IMR-90 (cell line): Measurements from ENCODE around the gene VPS26C. TPM values are rescaled to one million over a fixed set of nuclear protein-coding genes. Genes with fewer than 3 reads are reported as not detected.

Experiments
- ATAC-seq: fragments of 200-7000 bp; cut with Tn5 transposase; 2 replicates; pipeline ENCODE4 v1.9.1; 2020; ENCODE audit warnings: low read depth, mild to moderate bottlenecking, moderate library complexity
- BruUV-seq: library from RNA; stranded (reverse); fragments of 400-500 nt; replicated peaks from 2 replicates; lab custom pipeline; 2021; lab: Mats Ljungman, UMichigan
- CTCF ChIA-PET: fragments of 300-600 bp; formaldehyde crosslinking; extraction: SDS; loops from one replicate; lab custom pipeline; 2021; ENCODE audit warnings: antibody characterized with exemption; lab: Yijun Ruan, JAX
- POLR2A ChIA-PET: fragments of 300-600 bp; sonication (Branson Sonifier 250); formaldehyde crosslinking; loops from one replicate; lab custom pipeline; 2022; ENCODE audit warnings: antibody characterized with exemption; ENCODE audit not compliant: unreplicated experiment; lab: Charles Lee
- DNase-seq: peaks from one replicate; pipeline ENCODE4 v3.0.0; 2013
- H2AFZ ChIP-seq: replicated peaks from 2 replicates; pipeline ENCODE3; 2013; ENCODE audit warnings: low read length, mild to moderate bottlenecking; ENCODE audit not compliant: poor library complexity
- H2AK5ac ChIP-seq: 2 replicates; pipeline ENCODE4 v1.6.1; 2013; ENCODE audit warnings: low read depth, low read length, inconsistent platforms
- H2AK9ac ChIP-seq: replicated peaks from 2 replicates; pipeline ENCODE3; 2013; ENCODE audit warnings: mild to moderate bottlenecking, low read depth, low read length, moderate library complexity; ENCODE audit not compliant: poor library complexity
- H2BK120ac ChIP-seq: 2 replicates; pipeline ENCODE4 v1.6.1; 2013; ENCODE audit warnings: low read depth, low read length, inconsistent platforms
- H2BK15ac ChIP-seq: 3 replicates; pipeline ENCODE4 v1.6.1; 2013; ENCODE audit warnings: low read depth, low read length, inconsistent platforms
- H2BK20ac ChIP-seq: 2 replicates; pipeline ENCODE4 v1.6.1; 2013; ENCODE audit warnings: low read depth, mild to moderate bottlenecking, inconsistent platforms, low read length, moderate library complexity
- H2BK5ac ChIP-seq: 2 replicates; pipeline ENCODE4 v1.6.1; 2013; ENCODE audit warnings: mild to moderate bottlenecking, low read depth, low read length, inconsistent platforms; ENCODE audit not compliant: poor library complexity, severe bottlenecking
- H3K14ac ChIP-seq: replicated peaks from 2 replicates; pipeline ENCODE4 v1.6.1; 2013; ENCODE audit warnings: low read depth, low read length, inconsistent platforms
- H3K18ac ChIP-seq: 2 replicates; pipeline ENCODE4 v1.6.1; 2013; ENCODE audit warnings: low read depth, low read length, control low read depth
- H3K23ac ChIP-seq: 2 replicates; pipeline ENCODE4 v1.6.1; 2013; ENCODE audit warnings: low read depth, low read length, inconsistent platforms
- H3K27ac ChIP-seq: 2 replicates; pipeline ENCODE4 v1.5.1; 2013; ENCODE audit warnings: mild to moderate bottlenecking, control low read depth, low read length; ENCODE audit not compliant: insufficient read depth
- H3K27me3 ChIP-seq: 2 replicates; pipeline ENCODE4 v1.6.1; 2013; ENCODE audit warnings: low read length; ENCODE audit not compliant: control insufficient read depth, insufficient read depth
- H3K36me3 ChIP-seq: 2 replicates; pipeline ENCODE4 v1.6.1; 2013; ENCODE audit warnings: low read length, mixed read lengths; ENCODE audit not compliant: control insufficient read depth, insufficient read depth
- H3K4ac ChIP-seq: 2 replicates; pipeline ENCODE4 v1.6.1; 2013; ENCODE audit warnings: low read depth, low read length, inconsistent platforms
- H3K4me1 ChIP-seq: 2 replicates; pipeline ENCODE4 v1.6.1; 2013; ENCODE audit warnings: low read length, mixed read lengths; ENCODE audit not compliant: control insufficient read depth, insufficient read depth
- H3K4me2 ChIP-seq: 2 replicates; pipeline ENCODE4 v1.6.1; 2013; ENCODE audit warnings: low read depth, mild to moderate bottlenecking, control low read depth, low read length, moderate library complexity
- H3K4me3 ChIP-seq: 2 replicates; pipeline ENCODE4 v1.5.1; 2013; ENCODE audit warnings: low read depth, mild to moderate bottlenecking, control low read depth, low read length, moderate library complexity; ENCODE audit not compliant: insufficient read depth
- H3K56ac ChIP-seq: 2 replicates; pipeline ENCODE4 v1.6.1; 2013; ENCODE audit warnings: low read length, inconsistent platforms; ENCODE audit not compliant: insufficient read depth; ENCODE audit errors: extremely low read depth
- H3K79me1 ChIP-seq, 2 experiments: 2 replicates each; pipeline ENCODE4 v1.6.1; 2013; ENCODE audit warnings: low read length in 2 of 2, inconsistent platforms in 1 of 2, low read depth in 1 of 2
- H3K9ac ChIP-seq: 2 replicates; pipeline ENCODE4 v1.6.1; 2013; ENCODE audit warnings: low read depth, low read length, control low read depth
- H3K9me1 ChIP-seq: 2 replicates; pipeline ENCODE4 v1.6.1; 2013; ENCODE audit warnings: low read length, inconsistent platforms; ENCODE audit not compliant: insufficient read depth
- H3K9me3 ChIP-seq: 2 replicates; pipeline ENCODE4 v1.6.1; 2013; ENCODE audit warnings: low read length; ENCODE audit not compliant: control insufficient read depth, insufficient read depth
- H4K20me1 ChIP-seq: 2 replicates; pipeline ENCODE4 v1.6.1; 2013; ENCODE audit warnings: low read length, inconsistent platforms; ENCODE audit not compliant: insufficient read depth
- H4K5ac ChIP-seq: 2 replicates; pipeline ENCODE4 v1.6.1; 2013; ENCODE audit warnings: mild to moderate bottlenecking, low read depth, low read length, control low read depth
- H4K8ac ChIP-seq, 2 experiments: 2 replicates each; pipeline ENCODE4 v1.6.1; 2013; ENCODE audit warnings: low read depth in 2 of 2, low read length in 2 of 2, control low read depth in 1 of 2, inconsistent platforms in 1 of 2
- H4K91ac ChIP-seq: 2 replicates; pipeline ENCODE4 v1.6.1; 2013; ENCODE audit warnings: low read depth, low read length, inconsistent platforms; ENCODE audit not compliant: insufficient read depth
- BHLHE40 ChIP-seq: fragments of 150-350 bp; IDR thresholded peaks from 2 replicates; pipeline ENCODE4 v1.6.1; 2016; ENCODE audit warnings: mild to moderate bottlenecking, low read depth, low read length
- CHD1 ChIP-seq: IDR thresholded peaks from 2 replicates; pipeline ENCODE4 v1.6.1; 2012; ENCODE audit warnings: low read depth, low read length, improper control_type of control experiment
- FOS ChIP-seq: fragments of 150-350 bp; IDR thresholded peaks from 2 replicates; pipeline ENCODE4 v1.6.1; 2016; ENCODE audit warnings: low read depth, low read length
- MAFK ChIP-seq: IDR thresholded peaks from 2 replicates; pipeline ENCODE4 v1.6.1; 2012; ENCODE audit warnings: low read depth, low read length, improper control_type of control experiment
- MXI1 ChIP-seq: IDR thresholded peaks from 2 replicates; pipeline ENCODE4 v1.6.1; 2012; ENCODE audit warnings: low read depth, mild to moderate bottlenecking, low read length, moderate library complexity, borderline replicate concordance
- NFE2L2 ChIP-seq: fragments of 150-350 bp; IDR thresholded peaks from 2 replicates; pipeline ENCODE4 v1.6.1; 2016; ENCODE audit warnings: low read depth, mild to moderate bottlenecking, low read length
- POLR2A ChIP-seq: IDR thresholded peaks from 2 replicates; pipeline ENCODE4 v1.6.1; 2012; ENCODE audit warnings: mild to moderate bottlenecking, low read depth, low read length
- RAD21 ChIP-seq: IDR thresholded peaks from 2 replicates; pipeline ENCODE4 v1.6.1; 2012; ENCODE audit warnings: low read length, improper control_type of control experiment
- RFX5 ChIP-seq: IDR thresholded peaks from 2 replicates; pipeline ENCODE4 v1.8.0; 2012; ENCODE audit warnings: low read depth, mild to moderate bottlenecking, low read length, moderate library complexity
- SMC3 ChIP-seq: fragments of 150-350 bp; IDR thresholded peaks from 2 replicates; pipeline ENCODE4 v1.6.1; 2016; ENCODE audit warnings: low read depth, mild to moderate bottlenecking, antibody characterized with exemption, low read length, moderate library complexity
- WGBS, 2 experiments: methylation state at CpG; one replicate each; pipeline versions ENCODE4 v1.1.5 to v1.1.7; 2013; ENCODE audit warnings: missing lambda C conversion rate in 2 of 2; ENCODE audit not compliant: insufficient read length in 1 of 2; ENCODE audit errors: extremely low coverage in 2 of 2; 5-methylcytosine and 5-hydroxymethylcytosine counted together
- dilution Hi-C: fragments of 300-500 bp; cut with HindIII; formaldehyde crosslinking; loops from one replicate; pipeline ENCODE4 v1.14.3; 2018; ENCODE audit warnings: low sequenced_read_pairs; ENCODE audit not compliant: unreplicated experiment
- in situ Hi-C: fragments of 300-500 bp; cut with MboI; formaldehyde crosslinking; loops from 3 replicates; pipeline ENCODE4 v1.14.3; 2019; ENCODE audit warnings: low sequenced_read_pairs, inconsistent platforms, mixed read lengths
- intact Hi-C: fragments of 100-400 bp; cut with micrococcal nuclease; formaldehyde crosslinking; loops from 2 replicates; pipeline ENCODE4 v1.10.0; 2022
- polyA plus RNA-seq, 3 experiments: library from polyadenylated mRNA; depleted of rRNA; stranded (reverse); fragments of >200 nt; gene quantifications; 2 replicates each; pipeline ENCODE4 v1.2.3, GENCODE V29; 2012; ENCODE audit warnings: low replicate concordance in 1 of 3
- total RNA-seq: library from RNA; depleted of rRNA; stranded (reverse); fragments of >200 nt; gene quantifications from 2 replicates; pipeline ENCODE4 v1.2.3, GENCODE V29; 2012
- TF ChIP-seq, protein P1 (sequence below): fragments of 150-350 bp; IDR thresholded peaks from 2 replicates; pipeline ENCODE4 v1.6.1; 2017; ENCODE audit warnings: mild to moderate bottlenecking, antibody characterized with exemption, low read length, low read depth
- TF ChIP-seq, protein P2 (sequence below): fragments of 150-350 bp; IDR thresholded peaks from 2 replicates; pipeline ENCODE4 v1.6.1; 2016; ENCODE audit warnings: low read depth, mild to moderate bottlenecking, low read length, moderate library complexity, borderline replicate concordance
- TF ChIP-seq, protein P3 (sequence below): conservative IDR thresholded peaks from 2 replicates; pipeline ENCODE4 v1.5.1; 2012; ENCODE audit warnings: mild to moderate bottlenecking, low read depth, low read length, improper control_type of control experiment

VPS26C gene
- total and polyA plus RNA-seq, 2 of the 4 experiments (the other 2 are of a cell fraction): 30.0 to 36.6 TPM

DNA sequence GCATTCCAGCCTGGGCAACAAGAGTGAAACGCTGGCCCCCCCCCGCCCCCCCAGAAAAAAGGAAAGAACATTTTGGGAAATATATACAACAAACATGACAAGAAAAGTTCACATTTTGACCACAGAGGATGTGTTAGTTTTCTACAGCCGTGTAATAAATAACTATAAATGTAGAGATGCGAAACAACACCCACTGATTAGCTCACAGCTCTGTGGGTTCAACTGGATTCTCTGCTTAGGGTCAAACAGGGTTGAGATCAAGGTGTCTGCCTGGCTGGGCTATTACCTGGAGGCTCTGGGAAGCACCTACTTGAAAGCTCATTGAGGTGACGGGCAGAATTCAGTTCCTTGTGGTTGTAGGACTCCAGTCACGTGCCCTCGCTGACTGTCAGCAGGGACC, 11.1 kb upstream of the VPS26C start:
- Histone ChIP-seq H2BK20ac (no peak overlapping the region), H3K9me3 (no peaks in the 10 kb centered on the region), H2BK120ac (no peak overlapping the region), H4K8ac (no peak overlapping the region), H3K4me3 (no peak overlapping the region), H4K20me1 (no peaks in the 10 kb centered on the region), H3K27me3 (peaks cover 3% of the 10 kb centered on the region), H4K91ac (no peak overlapping the region), H3K9ac (no peak overlapping the region), H2AK9ac (no peak overlapping the region), H4K5ac (no peak overlapping the region), H3K4ac (no peak overlapping the region), H3K4me2 (no peak overlapping the region), H3K23ac (no peak overlapping the region), H2AK5ac (no peak overlapping the region), H3K36me3 (no peaks in the 10 kb centered on the region), H3K14ac (no peak overlapping the region), H3K79me1 (no peaks in the 10 kb centered on the region), H3K27ac (no peak overlapping the region), H3K56ac (no peak overlapping the region), H2BK5ac (no peak overlapping the region), H3K9me1 (no peaks in the 10 kb centered on the region), H3K18ac (no peak overlapping the region), H2AFZ (no peak overlapping the region), H2BK15ac (no peak overlapping the region), H3K4me1 (peaks cover 4% of the 10 kb centered on the region; the same call in 1 of the 2 replicates)
- no peak for ATAC-seq
- POLR2A ChIA-PET: no interaction called here
- DNase-seq: no peak
- no TSS peak for BruUV-seq
- CTCF ChIA-PET: no interaction called here
- dilution Hi-C loops (no loop called here), intact Hi-C loops (loop anchor here (10.0 kb wide), 1 partner anchor 47 kb away; no protein-coding TSS in a partner anchor), in situ Hi-C loops (no loop called here)
- TF ChIP-seq, protein P1, sequence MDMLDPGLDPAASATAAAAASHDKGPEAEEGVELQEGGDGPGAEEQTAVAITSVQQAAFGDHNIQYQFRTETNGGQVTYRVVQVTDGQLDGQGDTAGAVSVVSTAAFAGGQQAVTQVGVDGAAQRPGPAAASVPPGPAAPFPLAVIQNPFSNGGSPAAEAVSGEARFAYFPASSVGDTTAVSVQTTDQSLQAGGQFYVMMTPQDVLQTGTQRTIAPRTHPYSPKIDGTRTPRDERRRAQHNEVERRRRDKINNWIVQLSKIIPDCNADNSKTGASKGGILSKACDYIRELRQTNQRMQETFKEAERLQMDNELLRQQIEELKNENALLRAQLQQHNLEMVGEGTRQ: no peak
- TF ChIP-seq MAFK (no peak), NFE2L2 (no peak), RAD21 (no peak), RFX5 (no peak), FOS (no peak), POLR2A (no peak), BHLHE40 (no peak), CHD1 (no peak), SMC3 (no peak), MXI1 (no peak)
- TF ChIP-seq, protein P2, sequence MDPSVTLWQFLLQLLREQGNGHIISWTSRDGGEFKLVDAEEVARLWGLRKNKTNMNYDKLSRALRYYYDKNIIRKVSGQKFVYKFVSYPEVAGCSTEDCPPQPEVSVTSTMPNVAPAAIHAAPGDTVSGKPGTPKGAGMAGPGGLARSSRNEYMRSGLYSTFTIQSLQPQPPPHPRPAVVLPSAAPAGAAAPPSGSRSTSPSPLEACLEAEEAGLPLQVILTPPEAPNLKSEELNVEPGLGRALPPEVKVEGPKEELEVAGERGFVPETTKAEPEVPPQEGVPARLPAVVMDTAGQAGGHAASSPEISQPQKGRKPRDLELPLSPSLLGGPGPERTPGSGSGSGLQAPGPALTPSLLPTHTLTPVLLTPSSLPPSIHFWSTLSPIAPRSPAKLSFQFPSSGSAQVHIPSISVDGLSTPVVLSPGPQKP: no peak
- TF ChIP-seq, protein P3, sequence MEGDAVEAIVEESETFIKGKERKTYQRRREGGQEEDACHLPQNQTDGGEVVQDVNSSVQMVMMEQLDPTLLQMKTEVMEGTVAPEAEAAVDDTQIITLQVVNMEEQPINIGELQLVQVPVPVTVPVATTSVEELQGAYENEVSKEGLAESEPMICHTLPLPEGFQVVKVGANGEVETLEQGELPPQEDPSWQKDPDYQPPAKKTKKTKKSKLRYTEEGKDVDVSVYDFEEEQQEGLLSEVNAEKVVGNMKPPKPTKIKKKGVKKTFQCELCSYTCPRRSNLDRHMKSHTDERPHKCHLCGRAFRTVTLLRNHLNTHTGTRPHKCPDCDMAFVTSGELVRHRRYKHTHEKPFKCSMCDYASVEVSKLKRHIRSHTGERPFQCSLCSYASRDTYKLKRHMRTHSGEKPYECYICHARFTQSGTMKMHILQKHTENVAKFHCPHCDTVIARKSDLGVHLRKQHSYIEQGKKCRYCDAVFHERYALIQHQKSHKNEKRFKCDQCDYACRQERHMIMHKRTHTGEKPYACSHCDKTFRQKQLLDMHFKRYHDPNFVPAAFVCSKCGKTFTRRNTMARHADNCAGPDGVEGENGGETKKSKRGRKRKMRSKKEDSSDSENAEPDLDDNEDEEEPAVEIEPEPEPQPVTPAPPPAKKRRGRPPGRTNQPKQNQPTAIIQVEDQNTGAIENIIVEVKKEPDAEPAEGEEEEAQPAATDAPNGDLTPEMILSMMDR: no peak
- 86% methylated on average over 3 of the region's 7 CpGs; no CpG with 5 or more reads in 1 of the 2 experiments for WGBS, 2 experiments
